Heart right ventricle (tissue), 16 donors: Measurements from ENCODE around the gene PLXNA2. TPM values are rescaled to one million over a fixed set of nuclear protein-coding genes. Genes with fewer than 3 reads are reported as not detected.

ENCODE experiments used
- ATAC-seq, 8 donors: fragments of 200-7000 bp; cut with Tn5 transposase; one replicate each; pipeline ENCODE4 v1.9.1; 2020; ENCODE audit warnings: mild to moderate bottlenecking in 8 of 8, moderate library complexity in 8 of 8, moderate number of reproducible peaks in 1 of 8
- DNase-seq, 2 donors: peaks; one replicate each; pipeline ENCODE4 v3.0.0-alpha.2; 2020
- H3K27ac ChIP-seq, 10 donors: fragments of 200-600 bp; sonication (generic) in 2 of 10; one replicate each; pipeline versions ENCODE4 v1.5.0 to v1.8.0; 2020 to 2022; ENCODE audit warnings: mild to moderate bottlenecking in 3 of 10
- H3K27me3 ChIP-seq, 7 donors: fragments of 200-600 bp; one replicate each; pipeline ENCODE4 v1.8.0; 2021 to 2022; ENCODE audit warnings: mild to moderate bottlenecking in 2 of 7
- H3K36me3 ChIP-seq, 9 donors: fragments of 200-600 bp; sonication (generic) in 1 of 9; one replicate each; pipeline versions ENCODE4 v1.5.0 to v1.8.0; 2020 to 2022; ENCODE audit warnings: mild to moderate bottlenecking in 2 of 9
- H3K4me1 ChIP-seq, 9 donors: fragments of 200-600 bp; sonication (generic) in 1 of 9; one replicate each; pipeline versions ENCODE4 v1.5.0 to v1.8.0; 2020 to 2022; ENCODE audit warnings: mild to moderate bottlenecking in 4 of 9
- H3K4me3 ChIP-seq, 10 donors: fragments of 200-600 bp; sonication (generic) in 2 of 10; one replicate each; pipeline versions ENCODE4 v1.5.0 to v1.8.0; 2020 to 2022; ENCODE audit warnings: mild to moderate bottlenecking in 7 of 10, moderate library complexity in 2 of 10
- H3K9me3 ChIP-seq, 11 donors: fragments of 200-600 bp in 10 of 11; sonication (generic) in 2 of 11; one replicate each; pipeline versions ENCODE4 v1.5.0 to v1.8.0; 2013 to 2022; ENCODE audit warnings: mild to moderate bottlenecking in 2 of 11, control low read depth in 1 of 11, moderate library complexity in 1 of 11
- WGBS, 2 donors: extraction: QIAGEN DNeasy Blood & Tissue Kit; methylation state at CpG; one replicate each; pipeline ENCODE4 v1.1.7; 2013; ENCODE audit warnings: inconsistent platforms in 1 of 2; 5-methylcytosine and 5-hydroxymethylcytosine counted together
- intact Hi-C, 10 donors: fragments of 100-400 bp; cut with DNase I; formaldehyde crosslinking; loops; one replicate each; pipeline versions ENCODE4 v1.11.1 to v1.14.2; 2022
- polyA plus RNA-seq, 2 donors: library from polyadenylated mRNA; stranded (reverse); fragments of 200-250 nt; gene quantifications; one replicate each; pipeline ENCODE4 v1.2.3, GENCODE V29; 2013
- total RNA-seq, 10 donors: library from RNA; stranded (reverse); fragmentation: NEBNext Ultra II Directional in 3 of 10; extraction: Animal tissue kit (Norgen Biotek cat#: 25700) in 3 of 10; gene quantifications; one replicate each; pipeline versions ENCODE4 v1.2.1 to v1.2.4, GENCODE V29; 2021 to 2023
- TF ChIP-seq, protein P1 (sequence below), 9 donors: fragments of 200-600 bp; sonication (generic) in 2 of 9; IDR thresholded peaks; one replicate each; pipeline versions ENCODE4 v1.5.0 to v1.8.0; 2021 to 2022; ENCODE audit warnings: antibody characterized with exemption in 9 of 9, mild to moderate bottlenecking in 5 of 9, moderate library complexity in 1 of 9
- donor health status: Arrhythmogenic right ventricular cardiomyopathy.
- donor health status: ischemic (EF 13 %, LVEDD 7.1; RV severe dilation, severe dysfunction).
- donor health status: healthy with polysubstance abuse.
- donor health status: DM: no; HTN: yes; CAD: no.
- donor health status: DM: no; HTN: no; CAD: no.
- donor health status: ischemic (EF 25% LVEDD 6.9; RV normal size, moderate dysfunction).
- donor health status: ischemic (EF 25% LVEDD 5.7; RV mildly dilated, moderate dysfunction).
- donor health status: healthy.
- donor health status: DM: yes; HTN: yes; CAD: no.
- donor health status: Ischemic cardiomyopathy.
- donor health status: ischemic (EF 35%, LVEDD 5.7; RV mildly dilated, moderate dysfunction).
- donor health status: nonischemic (EF 11% LVEDD 7.7; RV severe dilation, severe dysfunction).
- donor health status: DM: yes; HTN: yes; CAD: no.
- donor health status: PGD.
- donor health status: ischemic (EF 29% LVEDD 5.4; RV normal size, mild dysfunction).
- donor health status: nonischemic (EF 23%, LVEDD 6.1; RV moderate dilation, normal function).

Gene PLXNA2
- total and polyA plus RNA-seq, 12 donors: 6.1 to 31.6 (median 17.9) TPM

GRCh38 chr1:208223136-208223535, 21.0 kb downstream of the PLXNA2 start:
- DNase-seq (no peak), ATAC-seq (no peak)
- WGBS, 2 donors: 79 to 86% methylated on average over 8 of the region's 8 CpGs
- Histone ChIP-seq H3K4me3 (no peak overlapping the region), H3K36me3 (no peaks in the 10 kb centered on the region), H3K9me3 (no peaks in the 10 kb centered on the region), H3K27ac (peak overlapping the region in 5 of 10 donors; percentile 14 to 88 (median 39)), H3K27me3 (no peaks in the 10 kb centered on the region), H3K4me1 (peaks cover 42 to 99% (median 78%) of the 10 kb centered on the region in 9 donors)
- TF ChIP-seq, protein P1, sequence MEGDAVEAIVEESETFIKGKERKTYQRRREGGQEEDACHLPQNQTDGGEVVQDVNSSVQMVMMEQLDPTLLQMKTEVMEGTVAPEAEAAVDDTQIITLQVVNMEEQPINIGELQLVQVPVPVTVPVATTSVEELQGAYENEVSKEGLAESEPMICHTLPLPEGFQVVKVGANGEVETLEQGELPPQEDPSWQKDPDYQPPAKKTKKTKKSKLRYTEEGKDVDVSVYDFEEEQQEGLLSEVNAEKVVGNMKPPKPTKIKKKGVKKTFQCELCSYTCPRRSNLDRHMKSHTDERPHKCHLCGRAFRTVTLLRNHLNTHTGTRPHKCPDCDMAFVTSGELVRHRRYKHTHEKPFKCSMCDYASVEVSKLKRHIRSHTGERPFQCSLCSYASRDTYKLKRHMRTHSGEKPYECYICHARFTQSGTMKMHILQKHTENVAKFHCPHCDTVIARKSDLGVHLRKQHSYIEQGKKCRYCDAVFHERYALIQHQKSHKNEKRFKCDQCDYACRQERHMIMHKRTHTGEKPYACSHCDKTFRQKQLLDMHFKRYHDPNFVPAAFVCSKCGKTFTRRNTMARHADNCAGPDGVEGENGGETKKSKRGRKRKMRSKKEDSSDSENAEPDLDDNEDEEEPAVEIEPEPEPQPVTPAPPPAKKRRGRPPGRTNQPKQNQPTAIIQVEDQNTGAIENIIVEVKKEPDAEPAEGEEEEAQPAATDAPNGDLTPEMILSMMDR (IDR thresholded peaks at IDR 0.05): no peak
- intact Hi-C loops: no loop called here

GRCh38 chr1:208222376-208223126, 21.6 kb downstream of the PLXNA2 start:
- ATAC-seq: no peak
- intact Hi-C loops: no loop called here
- peaks cover 0 to 1% (median 0%) of the 10 kb centered on the region in 9 donors for H3K36me3 ChIP-seq
- no peaks in the 10 kb centered on the region for H3K27me3 ChIP-seq
- 79% methylated on average over 14 of the region's 14 CpGs for WGBS, 2 donors
- TF ChIP-seq, protein P1 (IDR thresholded peaks at IDR 0.05): no peak
- peak overlapping the region in 8 of 10 donors; percentile 2 to 88 (median 40) for H3K27ac ChIP-seq
- no peak overlapping the region for H3K4me3 ChIP-seq
- no peaks in the 10 kb centered on the region for H3K9me3 ChIP-seq
- no peak for DNase-seq
- peaks cover 44 to 99% (median 78%) of the 10 kb centered on the region in 9 donors for H3K4me1 ChIP-seq

DNA sequence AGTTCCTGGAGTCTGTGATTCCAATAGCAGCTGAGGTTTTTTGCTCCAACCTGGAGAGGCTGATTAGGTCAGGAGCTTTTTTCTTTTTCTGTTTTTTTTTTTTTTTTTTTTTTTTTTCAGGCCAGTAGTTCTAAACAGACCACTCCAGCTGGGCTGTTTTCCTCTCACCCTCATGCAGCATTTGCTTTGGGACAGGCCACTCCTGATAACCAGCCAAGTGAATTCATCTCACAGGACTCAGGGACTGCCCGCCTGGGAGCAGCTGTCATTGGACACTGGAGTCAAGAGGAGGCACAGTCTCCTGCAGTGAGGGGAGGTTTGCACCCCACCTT, 22.9 kb downstream of the PLXNA2 start:
- H3K27ac ChIP-seq: peak overlapping the region; percentile 65 to 88 (median 84)
- H3K27me3 ChIP-seq: no peaks in the 10 kb centered on the region
- H3K9me3 ChIP-seq: no peaks in the 10 kb centered on the region
- peak in 2 of 8 donors; percentile 19 to 27 for ATAC-seq
- TF ChIP-seq, protein P1 (IDR thresholded peaks at IDR 0.05): no peak
- no peak for DNase-seq
- peaks cover 43 to 99% (median 77%) of the 10 kb centered on the region in 9 donors for H3K4me1 ChIP-seq
- intact Hi-C loops: no loop called here
- no peak overlapping the region for H3K4me3 ChIP-seq
- peaks cover 0 to 14% (median 11%) of the 10 kb centered on the region in 9 donors for H3K36me3 ChIP-seq
- WGBS, 2 donors: 33 to 75% methylated on average over 1 of the region's 1 CpG

- 17 to 21% methylated on average over 15 of the region's 15 CpGs for WGBS, 2 donors
- peak; percentile 69 to 87 for DNase-seq
- H3K4me1 ChIP-seq: peaks cover 43 to 99% (median 75%) of the 10 kb centered on the region in 9 donors
These were observed 24.4 kb downstream of the PLXNA2 start for GRCh38 chr1:208219659-208220282.

More at GRCh38 chr1:208219659-208220282, 24.4 kb downstream of the PLXNA2 start:
- Histone ChIP-seq H3K9me3 (no peaks in the 10 kb centered on the region), H3K4me3 (peak overlapping the region in 2 of 10 donors; percentile 6 to 9), H3K27me3 (no peaks in the 10 kb centered on the region), H3K27ac (peak overlapping the region; percentile 70 to 88 (median 84)), H3K36me3 (peaks cover 0 to 29% (median 21%) of the 10 kb centered on the region in 9 donors)
- peak; percentile 83 to 92 (median 88) for ATAC-seq
- intact Hi-C loops: loop anchor here in 1 of 10 donors (2.0 kb wide), 1 partner anchor 15 kb away; no protein-coding TSS in a partner anchor
- TF ChIP-seq, protein P1 (IDR thresholded peaks at IDR 0.05): no peak
